OCI-LY3 (cell line): ENCODE results near the gene LRRC17.
"Not testable (repeated sequence)": the region's sequence is repeated elsewhere in the genome, so short reads cannot be mapped to it uniquely, and the experiment has no call there.

Experiments used
- H2AFZ ChIP-seq: fragments of 200-600, 300-600 bp; shearing (Covaris generic); 2 replicates; pipeline ENCODE4 v1.6.0; 2014; ENCODE audit warnings: antibody characterized with exemption, low read depth, low read length
- H3K27ac ChIP-seq: fragments of 200-600, 300-600 bp; sonication (generic); 2 replicates; pipeline ENCODE4 v1.5.1; 2014; ENCODE audit warnings: mild to moderate bottlenecking, low read length, moderate library complexity, mixed read lengths
- H3K27me3 ChIP-seq: fragments of 200-600, 300-600 bp; sonication (generic); 2 replicates; pipeline ENCODE4 v1.6.1; 2014; ENCODE audit warnings: low read depth, low read length, mixed read lengths
- H3K36me3 ChIP-seq: fragments of 200-600, 300-600 bp; sonication (generic); replicated peaks from 2 replicates; pipeline ENCODE3; 2014; ENCODE audit warnings: low read depth, low read length, mixed read lengths
- H3K4me1 ChIP-seq: fragments of 300-600, 200-600 bp; sonication (generic); 2 replicates; pipeline ENCODE4 v1.6.1; 2014; ENCODE audit warnings: low read length, mixed read lengths
- H3K4me2 ChIP-seq: fragments of 200-600, 300-600 bp; sonication (generic); 2 replicates; pipeline ENCODE4 v1.6.1; 2014; ENCODE audit warnings: low read length, mixed read lengths
- H3K4me3 ChIP-seq: fragments of 300-600, 200-600 bp; sonication (generic); 2 replicates; pipeline ENCODE4 v1.5.1; 2014; ENCODE audit warnings: antibody characterized with exemption, mild to moderate bottlenecking, low read length, moderate library complexity
- H3K79me2 ChIP-seq: fragments of 300-600, 200-600 bp; shearing (Covaris generic); 2 replicates; pipeline ENCODE4 v1.6.1; 2014; ENCODE audit warnings: mild to moderate bottlenecking, low read length, mixed read lengths
- H3K9ac ChIP-seq: fragments of 300-600, 200-600 bp; shearing (Covaris generic); 2 replicates; pipeline ENCODE4 v1.6.0; 2014; ENCODE audit warnings: mild to moderate bottlenecking, low read length, moderate library complexity
- H3K9me3 ChIP-seq: fragments of 200-600, 300-600 bp; shearing (Covaris generic); 2 replicates; pipeline ENCODE4 v1.6.1; 2014; ENCODE audit warnings: low read length, mixed read lengths; ENCODE audit not compliant: insufficient read depth
- H4K20me1 ChIP-seq: fragments of 200-600, 300-600 bp; sonication (generic); 2 replicates; pipeline ENCODE4 v1.6.1; 2016; ENCODE audit warnings: low read length, mixed read lengths; ENCODE audit not compliant: insufficient read depth
- CTCF ChIP-seq: fragments of 200-600, 300-600 bp; sonication (generic); IDR thresholded peaks from 2 replicates; pipeline ENCODE4 v1.5.1; 2014; ENCODE audit warnings: antibody characterized with exemption, low read length, low read depth
- EZH2phosphoT487 ChIP-seq: fragments of 200-600 bp; shearing (Covaris generic); IDR thresholded peaks from 2 replicates; pipeline ENCODE4 v1.6.1; 2018; ENCODE audit warnings: antibody characterized with exemption, mixed run types, low read depth

Gene LRRC17

DNA sequence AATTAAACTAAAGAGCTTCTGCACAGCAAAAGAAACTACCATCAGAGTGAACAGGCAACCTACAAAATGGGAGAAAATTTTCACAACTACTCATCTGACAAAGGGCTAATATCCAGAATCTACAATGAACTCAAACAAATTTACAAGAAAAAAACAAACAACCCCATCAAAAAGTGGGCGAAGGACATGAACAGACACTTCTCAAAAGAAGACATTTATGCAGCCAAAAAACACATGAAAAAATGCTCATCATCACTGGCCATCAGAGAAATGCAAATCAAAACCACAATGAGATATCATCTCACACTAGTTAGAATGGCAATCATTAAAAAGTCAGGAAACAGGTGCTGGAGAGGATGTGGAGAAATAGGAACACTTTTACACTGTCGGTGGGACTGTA lies 49.2 kb downstream of the LRRC17 start:
- H3K79me2 ChIP-seq, H2AFZ ChIP-seq, H3K36me3 ChIP-seq, H3K4me2 ChIP-seq, H3K9ac ChIP-seq, H3K27ac ChIP-seq, H3K4me1 ChIP-seq, H3K27me3 ChIP-seq, H3K4me3 ChIP-seq, H3K9me3 ChIP-seq, H4K20me1 ChIP-seq: not testable (repeated sequence)

DNA sequence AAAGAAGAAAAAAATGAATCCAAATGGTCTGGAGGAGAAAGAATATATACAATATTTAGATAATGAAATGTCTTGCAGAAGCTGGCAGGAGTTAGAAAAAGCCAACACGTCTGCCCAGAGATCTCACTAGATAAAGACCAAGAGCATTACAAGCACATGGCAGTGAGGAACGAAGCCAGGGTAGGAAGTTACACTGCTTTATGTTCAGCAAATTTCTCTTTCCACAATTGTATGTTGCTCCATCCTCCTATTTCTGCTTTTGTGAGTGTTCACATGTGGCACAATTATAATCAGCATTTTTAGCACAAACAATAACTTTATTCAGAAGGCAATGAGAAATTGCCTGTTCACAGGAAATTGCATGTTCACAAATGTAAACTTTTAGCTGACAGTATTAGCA lies 53.7 kb downstream of the LRRC17 start:
- Histone ChIP-seq H3K4me2 (no peak overlapping the region), H3K79me2 (no peaks in the 10 kb centered on the region)
- no peak for TF ChIP-seq EZH2phosphoT487
- no peak for TF ChIP-seq CTCF

GRCh38 chr7:102967798-102968197 lies 55.0 kb downstream of the LRRC17 start:
- Histone ChIP-seq H3K27ac (no peak overlapping the region), H4K20me1 (no peaks in the 10 kb centered on the region), H3K4me2 (no peak overlapping the region), H3K4me1 (no peaks in the 10 kb centered on the region), H3K36me3 (no peaks in the 10 kb centered on the region), H3K9me3 (no peaks in the 10 kb centered on the region), H3K4me3 (no peak overlapping the region), H3K79me2 (no peaks in the 10 kb centered on the region), H3K9ac (no peak overlapping the region), H3K27me3 (no peaks in the 10 kb centered on the region), H2AFZ (no peak overlapping the region)
- no peak for TF ChIP-seq CTCF
- no peak for TF ChIP-seq EZH2phosphoT487

More for the DNA sequence above, 53.7 kb downstream of the LRRC17 start:
- Histone ChIP-seq H4K20me1 (no peaks in the 10 kb centered on the region), H2AFZ (no peak overlapping the region), H3K4me3 (no peak overlapping the region), H3K4me1 (no peaks in the 10 kb centered on the region), H3K36me3 (no peaks in the 10 kb centered on the region), H3K9ac (no peak overlapping the region), H3K9me3 (no peaks in the 10 kb centered on the region), H3K27ac (no peak overlapping the region), H3K27me3 (no peaks in the 10 kb centered on the region)

- TF ChIP-seq CTCF (no peak), EZH2phosphoT487 (no peak)
- Histone ChIP-seq H3K9ac (no peak overlapping the region), H3K4me2 (no peak overlapping the region), H3K9me3 (no peaks in the 10 kb centered on the region), H3K4me1 (no peaks in the 10 kb centered on the region), H3K27ac (no peak overlapping the region), H3K27me3 (no peaks in the 10 kb centered on the region), H4K20me1 (no peaks in the 10 kb centered on the region), H3K79me2 (no peaks in the 10 kb centered on the region), H3K36me3 (no peaks in the 10 kb centered on the region), H2AFZ (no peak overlapping the region), H3K4me3 (no peak overlapping the region)
Observed at GRCh38 chr7:102973096-102973802, 60.4 kb downstream of the LRRC17 start.
